GM19099 (cell line): ENCODE measurements around the gene LMLN.

Experiments used
- POLR2A ChIP-seq: IDR thresholded peaks from 3 replicates; pipeline ENCODE4 v1.6.1; 2011; ENCODE audit warnings: low read depth; ENCODE audit not compliant: insufficient read length; ENCODE audit errors: extremely low read depth

Gene LMLN

GRCh38 chr3:198046120-198046857, 86.3 kb downstream of the LMLN start:
- no peak for TF ChIP-seq POLR2A

GRCh38 chr3:198048445-198048844, 88.4 kb downstream of the LMLN start:
- no peak for TF ChIP-seq POLR2A

- no peak for TF ChIP-seq POLR2A
Measured at GRCh38 chr3:198051836-198052235, 91.8 kb downstream of the LMLN start.

- no peak for TF ChIP-seq POLR2A
Measured at GRCh38 chr3:198061119-198062067, 101.4 kb downstream of the LMLN start.

- TF ChIP-seq POLR2A, result no peak
Measured at GRCh38 chr3:198062068-198062465, 102.0 kb downstream of the LMLN start.

- no peak for TF ChIP-seq POLR2A
Measured at GRCh38 chr3:198064420-198064819, 104.4 kb downstream of the LMLN start.

GRCh38 chr3:198065897-198066296, 105.9 kb downstream of the LMLN start:
- no peak for TF ChIP-seq POLR2A

- TF ChIP-seq POLR2A, result no peak
Measured at GRCh38 chr3:198067416-198067815, 107.4 kb downstream of the LMLN start.

- TF ChIP-seq POLR2A, result no peak
Measured at GRCh38 chr3:198070871-198071270, 110.9 kb downstream of the LMLN start.

GRCh38 chr3:198071602-198072287, 111.7 kb downstream of the LMLN start:
- no peak for TF ChIP-seq POLR2A

GRCh38 chr3:198076722-198077308, 116.8 kb downstream of the LMLN start:
- TF ChIP-seq POLR2A, result no peak

GRCh38 chr3:198079771-198080520, 119.9 kb downstream of the LMLN start:
- no peak for TF ChIP-seq POLR2A

GRCh38 chr3:198080521-198081384, 120.7 kb downstream of the LMLN start:
- no peak for TF ChIP-seq POLR2A
